DMS53 (cell line): ENCODE data around the gene NRGN.

Experiments used
- DNase-seq: peaks from one replicate; lab custom pipeline; 2025; lab: John Stamatoyannopoulos, UW

The NRGN gene

DNA sequence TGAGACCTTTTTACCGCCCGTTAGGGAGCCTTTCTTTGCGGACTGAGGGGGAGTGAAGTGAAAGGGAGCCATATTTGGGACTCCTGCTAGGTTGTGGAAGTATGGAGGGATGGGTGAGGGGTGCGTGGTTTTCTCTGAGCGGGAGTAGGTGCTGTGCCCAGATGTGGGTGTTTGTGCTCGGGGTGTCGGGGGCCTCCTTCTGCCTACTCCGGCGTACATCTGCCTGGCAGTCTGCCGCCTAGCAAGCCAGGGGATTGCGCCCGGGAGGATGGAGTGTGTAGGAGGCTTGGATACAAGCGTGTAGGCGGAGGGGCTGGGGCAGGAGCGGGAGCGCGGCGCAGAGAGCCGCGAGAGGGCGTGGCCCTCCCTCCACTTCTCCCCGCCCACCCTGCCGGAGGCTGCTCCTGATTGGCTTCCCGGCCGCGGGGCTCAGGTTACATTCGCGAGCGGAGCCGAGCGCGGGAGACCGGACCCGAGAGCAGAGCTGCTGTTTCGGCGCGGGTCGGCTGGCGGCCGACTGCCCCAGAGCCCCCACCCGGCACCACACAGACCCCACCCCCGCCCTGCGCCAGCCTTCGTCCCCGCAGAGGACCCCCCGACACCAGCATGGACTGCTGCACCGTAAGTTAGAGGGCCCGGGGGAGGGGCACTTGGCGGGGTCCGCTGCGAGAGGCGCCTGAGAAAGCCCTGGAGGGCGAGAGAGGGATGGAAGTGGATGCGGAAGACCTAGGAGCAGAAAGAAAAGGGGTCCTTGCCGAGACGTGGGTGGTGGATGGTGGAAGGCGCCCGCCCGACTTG lies at the start of gene NRGN:
TSS of gene NRGN (plus strand) at position 464 of the 798 bp plus-strand sequence. CDS start at position 607, 143 bp downstream.
- peak; percentile 97 for DNase-seq

DNA sequence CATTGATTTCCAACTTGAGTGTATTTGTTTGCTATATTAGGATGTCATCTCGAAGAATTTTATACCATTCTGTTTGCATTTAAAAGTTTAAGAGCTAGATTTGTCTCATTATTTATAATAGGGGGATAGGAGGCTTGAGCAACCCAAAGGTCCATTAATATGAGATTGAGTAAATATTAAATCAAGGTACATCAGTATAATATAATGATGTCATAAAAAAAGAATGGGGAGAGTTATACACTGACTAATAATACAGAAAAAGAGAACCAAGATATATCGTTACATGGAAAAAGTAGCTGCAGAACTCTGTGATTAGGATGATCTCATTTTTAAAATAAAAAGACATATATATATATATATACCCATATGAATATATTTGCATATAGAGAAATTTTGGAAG lies 46.6 kb upstream of the NRGN start:
- no peak for DNase-seq

DNA sequence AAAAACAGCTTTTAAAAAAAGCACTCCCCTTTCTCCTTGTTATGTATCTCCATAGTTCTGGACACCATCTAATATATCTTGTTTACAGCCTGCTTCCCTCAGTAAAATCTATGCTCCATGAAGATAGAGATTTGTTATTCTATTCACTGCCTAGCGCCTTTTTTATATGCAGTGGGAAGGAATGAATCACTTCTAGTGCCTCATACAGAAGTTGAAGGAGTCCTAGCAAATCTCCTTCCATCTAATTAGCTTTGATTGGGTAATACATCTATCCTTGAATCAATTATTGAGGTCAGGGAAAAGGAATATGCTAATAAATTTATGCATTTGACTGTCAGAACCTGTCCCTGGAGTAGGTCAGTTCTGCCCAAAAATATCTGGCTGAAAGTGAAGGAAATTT lies 40.2 kb upstream of the NRGN start:
- DNase-seq: no peak

DNA sequence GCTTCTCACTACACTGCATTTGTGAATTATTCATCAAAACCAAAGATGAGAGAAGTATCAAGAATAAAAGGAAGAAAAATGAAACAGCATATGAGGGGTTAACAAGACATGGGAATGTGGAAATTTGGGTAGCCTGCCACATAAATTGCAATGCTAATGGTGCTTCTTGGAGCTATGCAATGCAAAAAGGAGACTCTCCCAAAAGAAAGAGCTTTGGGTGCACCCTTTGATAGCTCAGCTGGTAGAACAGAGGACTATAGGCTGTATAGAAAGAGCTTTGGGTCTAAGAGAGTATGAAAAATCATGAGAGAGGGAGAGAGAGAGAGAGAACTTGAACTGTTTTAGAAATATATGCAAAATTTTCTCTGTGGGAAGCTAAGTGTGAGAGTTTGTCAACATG lies 39.7 kb upstream of the NRGN start:
- DNase-seq: no peak

DNA sequence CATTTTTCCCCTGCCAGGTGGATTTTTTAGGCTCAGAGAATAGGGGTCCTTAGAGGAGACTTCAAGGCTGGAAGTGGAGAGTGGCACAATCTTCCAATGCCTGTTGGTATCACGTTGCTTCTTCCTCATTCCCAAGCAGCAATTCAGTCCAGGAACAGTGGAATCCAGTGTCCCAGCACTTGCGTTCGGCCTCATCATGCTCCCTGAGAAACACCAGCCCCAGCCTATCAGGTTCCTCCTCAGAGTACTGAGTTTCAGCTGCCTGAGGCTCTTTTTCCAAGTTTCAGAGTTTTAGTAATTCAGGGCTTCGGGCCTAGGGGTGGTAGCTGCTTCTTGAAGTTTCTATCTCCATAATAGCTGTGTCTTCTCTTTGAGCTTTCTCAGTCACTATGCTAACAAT lies 31.9 kb upstream of the NRGN start:
- DNase-seq: no peak

DNA sequence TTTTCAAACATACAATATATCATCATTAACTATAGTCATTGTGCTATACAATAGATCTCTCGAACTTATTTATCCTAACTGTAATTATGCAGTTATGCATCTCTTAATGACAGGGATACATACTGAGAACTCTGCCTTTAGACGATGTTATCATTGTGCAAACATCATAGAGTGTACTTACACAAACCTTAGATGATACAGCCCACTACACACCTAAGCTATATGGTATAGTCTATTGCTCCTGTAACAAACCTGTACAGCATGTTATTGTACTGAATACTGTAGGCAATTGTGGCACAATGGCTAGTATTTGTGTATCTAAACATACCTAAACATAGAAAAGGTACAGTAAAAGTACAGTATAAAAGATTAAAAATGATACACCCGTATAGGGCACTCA lies 27.4 kb upstream of the NRGN start:
- no peak for DNase-seq

DNA sequence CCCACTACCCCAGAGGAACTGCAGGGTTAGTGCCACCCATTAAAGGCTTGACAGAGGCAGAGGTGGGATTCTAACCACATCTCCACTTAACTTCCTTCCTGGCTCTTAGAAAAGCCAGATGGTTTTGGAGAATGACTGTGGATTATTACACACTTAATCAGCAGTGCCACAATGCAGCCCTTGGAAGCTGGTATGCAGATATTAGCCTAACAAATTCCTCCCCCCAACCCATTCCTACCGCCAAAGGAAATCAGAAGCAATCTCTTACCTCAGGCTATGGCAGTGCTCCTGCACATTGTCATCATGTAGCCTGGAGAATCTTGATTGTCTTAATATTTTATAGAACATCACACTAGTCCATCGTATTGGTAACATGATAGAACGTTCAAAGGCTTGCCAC lies 23.2 kb upstream of the NRGN start:
- DNase-seq: no peak

DNA sequence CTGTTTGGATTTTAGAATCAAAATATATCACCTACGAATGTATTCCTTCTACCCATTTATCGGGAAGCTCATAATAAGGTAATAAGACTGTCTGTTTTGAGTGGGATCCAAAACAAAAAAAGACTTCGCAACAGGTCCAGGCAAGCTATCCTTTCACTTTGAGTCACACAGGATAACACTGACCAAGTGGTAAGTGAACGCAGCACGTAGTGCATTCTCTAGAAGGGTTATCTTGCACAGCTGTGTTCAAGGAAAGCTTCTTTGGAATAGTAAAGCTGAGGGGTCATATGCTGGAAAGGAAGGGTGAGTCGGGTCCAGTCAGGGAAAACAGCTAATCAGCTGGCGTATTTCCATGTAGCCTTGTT lies 22.3 kb upstream of the NRGN start:
- no peak for DNase-seq

DNA sequence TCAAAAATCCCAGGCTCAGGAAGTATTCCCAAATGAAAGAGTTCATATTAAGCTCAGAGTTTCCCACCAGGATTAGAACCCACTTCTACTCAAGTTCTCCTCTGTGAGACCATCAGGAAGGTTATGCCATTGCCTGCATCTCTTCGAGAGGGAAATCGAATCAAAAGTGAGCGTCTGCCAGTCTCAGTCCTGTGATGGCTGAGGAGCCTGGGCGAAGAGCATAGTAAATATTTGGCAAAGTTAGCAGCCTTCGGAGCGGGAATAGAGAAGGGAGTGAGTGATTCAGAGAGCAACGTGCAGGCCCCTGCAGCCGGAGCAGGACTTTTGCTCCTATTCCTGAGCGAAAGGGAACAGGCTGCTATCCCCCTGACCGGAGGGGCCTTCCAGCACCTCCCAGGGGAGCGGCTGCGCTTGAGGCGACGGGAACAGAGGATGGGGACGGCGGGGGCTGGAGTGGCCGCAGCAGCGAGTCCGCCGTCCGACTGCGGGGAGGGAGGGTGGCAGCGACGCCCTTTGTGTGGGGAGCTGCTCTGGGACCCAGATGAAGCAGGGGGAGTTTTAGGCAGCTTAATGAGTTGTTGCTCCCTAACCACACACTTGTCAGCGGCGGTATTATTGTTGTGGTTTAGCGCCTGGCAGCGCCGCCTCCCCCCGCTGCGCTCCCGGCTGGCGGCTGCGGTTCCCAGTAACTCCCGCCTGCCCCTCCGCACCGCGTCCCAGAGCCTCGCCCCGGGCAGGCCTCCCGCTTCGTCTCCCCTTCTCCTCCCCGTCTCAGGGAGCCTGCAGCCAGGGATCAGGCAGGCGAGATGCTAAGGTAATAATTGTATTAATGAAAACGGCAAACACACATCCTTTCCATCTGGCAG lies 21.7 kb upstream of the NRGN start:
- DNase-seq: peak; percentile 64

DNA sequence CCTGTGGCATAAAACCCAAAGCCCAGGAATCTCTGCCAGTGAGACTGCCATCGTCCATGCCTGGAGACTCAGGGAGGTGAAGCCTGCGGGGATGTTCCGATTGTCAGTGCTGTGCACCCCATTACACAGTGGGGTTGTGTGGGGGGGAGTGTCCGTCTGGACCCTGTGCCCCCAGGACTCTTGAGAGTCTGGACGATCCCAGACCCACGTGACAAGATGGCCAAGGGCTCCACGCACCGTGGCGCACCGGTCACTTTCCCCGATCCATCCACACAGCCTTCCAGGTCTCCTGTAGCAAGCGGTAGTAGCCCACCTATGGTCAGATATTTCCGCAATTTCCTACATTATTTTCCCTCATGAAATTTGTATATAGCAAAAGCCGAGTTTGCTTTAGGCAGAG lies 20.9 kb upstream of the NRGN start:
- DNase-seq: no peak

DNA sequence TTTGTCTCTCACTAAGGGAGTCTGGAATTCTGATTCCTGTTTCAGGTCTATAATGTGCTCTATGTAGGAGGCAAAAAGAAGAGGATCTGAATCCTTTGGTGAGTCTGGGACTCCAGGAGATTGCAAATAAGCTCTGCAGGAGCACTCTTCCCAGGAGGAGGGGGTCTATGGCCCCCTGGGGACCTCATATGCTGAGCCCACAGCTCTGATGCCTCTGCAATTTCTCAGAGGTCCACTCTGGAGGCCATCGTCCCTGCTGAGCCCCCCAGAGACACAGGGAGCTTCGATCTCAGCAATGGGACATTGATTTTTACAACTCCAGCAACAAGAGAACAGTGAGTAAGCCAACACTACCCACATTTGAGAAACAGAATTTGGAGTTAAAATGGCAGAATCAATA lies 20.2 kb upstream of the NRGN start:
- DNase-seq: no peak

DNA sequence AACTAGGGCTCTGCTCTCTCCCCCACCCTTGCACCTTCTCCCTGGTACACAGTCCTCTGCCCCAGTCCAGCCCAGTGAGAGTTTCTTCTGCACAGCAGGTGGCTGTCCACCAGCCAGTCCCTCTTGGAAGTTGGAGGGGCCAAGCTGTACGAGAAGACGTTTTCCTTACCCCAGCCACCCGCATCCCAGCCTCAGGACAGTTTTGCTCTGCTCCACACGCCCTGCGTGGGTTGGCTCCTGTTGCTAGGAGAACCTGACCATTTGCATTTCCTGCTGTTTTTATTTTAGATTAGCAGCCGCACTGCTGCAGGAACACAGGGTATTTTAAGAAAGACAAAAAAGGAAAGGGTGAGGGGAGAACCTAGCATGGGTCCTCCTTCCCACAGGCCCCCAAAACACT lies 17.6 kb upstream of the NRGN start:
- DNase-seq: no peak

DNA sequence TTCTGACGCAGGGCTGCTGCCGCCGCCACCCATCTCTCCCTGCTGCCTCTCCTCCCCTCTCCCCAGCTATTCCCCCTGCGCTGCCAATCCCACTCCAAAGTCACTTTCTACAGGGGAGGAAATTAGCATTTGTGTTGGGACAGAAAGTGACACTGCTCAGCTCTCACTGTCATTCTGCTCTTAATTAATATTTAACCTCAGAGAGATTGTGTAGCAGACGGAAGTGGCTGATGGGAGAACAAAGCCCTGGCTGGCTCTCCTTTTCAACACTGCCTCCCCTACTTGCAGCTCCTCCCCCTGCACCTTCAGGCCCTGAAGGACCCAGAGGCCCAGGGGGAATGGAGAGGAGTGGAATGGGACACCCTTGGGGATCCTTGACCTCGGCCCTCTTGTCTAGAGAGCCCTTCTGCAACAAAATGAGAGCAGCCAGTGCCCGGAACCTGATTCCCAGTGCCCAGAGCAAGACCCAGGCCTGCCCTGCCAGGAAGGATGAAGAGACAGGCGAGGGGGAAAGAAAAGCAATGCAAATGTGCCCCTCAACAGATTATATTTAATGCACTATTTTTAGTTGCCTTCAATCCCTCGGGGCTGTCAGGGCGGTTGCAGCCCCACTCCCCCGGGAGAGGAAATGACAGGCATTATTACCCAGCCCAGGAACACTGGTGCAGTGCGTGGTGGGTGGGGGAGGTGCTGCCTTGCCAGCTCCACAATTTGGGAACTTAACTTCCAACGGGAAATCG lies 14.6 kb upstream of the NRGN start:
- peak; percentile 93 for DNase-seq

DNA sequence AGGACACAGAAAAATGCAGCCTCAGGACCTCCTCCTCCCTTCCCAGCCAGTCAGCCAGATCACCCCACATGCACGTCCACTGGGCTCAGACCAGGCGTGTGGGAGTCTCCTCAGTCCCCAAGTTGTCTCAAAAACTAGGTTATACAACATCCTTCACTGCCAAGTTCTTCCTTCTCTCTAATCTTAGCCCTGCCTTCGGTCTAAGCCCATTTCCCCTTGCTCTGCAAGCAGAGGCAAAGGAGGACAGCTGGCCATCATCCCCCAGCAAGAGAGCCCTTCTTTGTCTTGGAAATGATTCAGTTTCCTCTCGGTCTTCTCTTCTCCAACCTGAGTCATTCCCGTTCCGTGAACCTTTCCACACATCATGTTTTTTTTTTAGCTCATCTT lies 14.0 kb upstream of the NRGN start:
- DNase-seq: peak; percentile 36

DNA sequence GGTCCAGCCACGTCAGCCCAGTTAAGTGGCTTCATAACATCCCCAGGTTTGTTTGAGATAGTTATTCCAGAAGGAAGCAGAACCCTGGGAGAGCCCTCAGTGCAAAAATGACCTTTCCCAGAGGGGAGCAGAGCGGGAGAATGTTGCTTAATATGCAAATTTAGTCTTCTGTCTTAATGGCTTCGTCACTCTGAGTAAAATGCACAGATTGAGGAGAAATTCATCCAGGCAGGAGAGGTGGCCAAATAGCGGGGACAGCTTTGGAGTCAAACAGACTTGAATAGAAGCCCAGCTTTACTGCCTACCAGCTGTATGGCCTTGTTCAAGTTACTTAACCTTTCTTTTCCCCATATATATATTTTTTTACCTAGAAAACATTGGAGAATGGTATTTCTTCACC lies 12.3 kb upstream of the NRGN start:
- no peak for DNase-seq

DNA sequence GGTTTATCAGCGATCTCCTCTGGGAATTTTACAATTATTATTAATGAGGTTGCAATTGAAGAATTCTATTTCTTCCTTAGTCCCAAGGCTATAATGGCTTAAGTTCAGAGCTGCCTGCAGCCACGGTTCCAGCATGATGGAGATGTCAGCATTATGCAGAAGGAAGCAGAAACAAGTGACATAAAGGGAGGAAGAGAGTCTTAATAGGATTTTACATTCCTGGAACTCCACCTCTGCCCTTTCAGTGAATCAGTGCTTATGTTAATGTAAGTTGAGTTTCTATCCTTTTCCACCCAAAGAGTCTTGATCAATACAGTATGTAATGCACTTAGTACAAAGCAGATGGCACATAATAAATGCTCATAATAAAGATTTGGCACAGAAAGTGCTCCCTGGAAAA lies 11.6 kb upstream of the NRGN start:
- DNase-seq: no peak

DNA sequence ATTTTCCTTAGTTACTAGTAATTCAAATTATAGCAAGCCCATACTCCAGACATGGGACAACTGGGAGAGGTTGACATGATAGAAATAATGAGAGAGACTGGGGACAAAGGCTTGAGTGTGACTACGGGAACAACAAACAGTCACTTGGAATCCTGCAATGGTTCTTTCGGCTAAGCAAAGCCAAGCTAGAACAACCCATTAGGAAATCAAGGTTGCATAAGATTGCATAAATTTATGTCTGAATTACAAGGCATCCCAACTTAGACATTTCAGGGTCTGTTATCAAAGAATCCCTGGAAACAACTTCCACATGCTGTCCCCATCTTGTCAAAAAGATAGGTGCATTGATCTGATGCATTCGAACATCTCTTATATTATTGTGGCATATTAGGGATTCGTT lies 10.2 kb upstream of the NRGN start:
- no peak for DNase-seq

DNA sequence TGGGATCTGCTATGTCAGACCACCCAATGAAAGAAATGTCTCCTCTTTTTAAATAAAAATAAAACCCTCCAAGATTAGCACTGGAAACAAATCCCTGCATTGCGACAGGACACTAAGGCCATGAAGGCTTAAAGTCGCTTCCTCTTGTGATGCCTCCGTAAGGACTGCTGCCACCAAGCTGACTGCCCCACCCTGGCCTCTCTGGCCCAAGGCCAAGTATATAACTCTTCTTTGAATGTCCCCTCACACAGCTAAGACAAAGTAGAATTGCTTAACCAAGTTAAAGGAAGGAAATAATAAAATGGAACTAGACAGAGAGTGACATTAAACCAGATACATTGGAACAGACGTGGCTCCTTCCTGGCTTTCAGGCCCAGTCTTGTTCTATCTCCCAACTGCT lies 7.5 kb upstream of the NRGN start:
- no peak for DNase-seq

DNA sequence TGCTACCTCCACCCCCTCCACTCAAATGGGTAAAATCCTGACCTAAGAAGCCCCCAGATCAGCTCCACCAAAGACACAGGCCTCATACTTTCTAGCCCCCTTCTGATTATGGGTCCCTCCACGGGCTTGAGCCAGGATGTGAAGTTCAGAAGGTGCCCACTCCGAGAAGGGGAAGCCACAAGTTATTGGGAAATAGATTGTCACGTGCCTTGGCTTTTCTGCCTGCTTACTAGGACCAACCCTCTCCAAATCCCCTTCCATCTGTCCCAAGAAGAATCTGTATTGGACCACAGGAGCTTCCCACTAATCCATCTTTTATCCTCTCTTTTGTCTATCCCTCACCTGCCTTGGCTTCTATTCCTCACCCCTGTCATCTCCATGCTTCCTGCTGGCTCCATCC lies 3.0 kb upstream of the NRGN start:
- DNase-seq: no peak

DNA sequence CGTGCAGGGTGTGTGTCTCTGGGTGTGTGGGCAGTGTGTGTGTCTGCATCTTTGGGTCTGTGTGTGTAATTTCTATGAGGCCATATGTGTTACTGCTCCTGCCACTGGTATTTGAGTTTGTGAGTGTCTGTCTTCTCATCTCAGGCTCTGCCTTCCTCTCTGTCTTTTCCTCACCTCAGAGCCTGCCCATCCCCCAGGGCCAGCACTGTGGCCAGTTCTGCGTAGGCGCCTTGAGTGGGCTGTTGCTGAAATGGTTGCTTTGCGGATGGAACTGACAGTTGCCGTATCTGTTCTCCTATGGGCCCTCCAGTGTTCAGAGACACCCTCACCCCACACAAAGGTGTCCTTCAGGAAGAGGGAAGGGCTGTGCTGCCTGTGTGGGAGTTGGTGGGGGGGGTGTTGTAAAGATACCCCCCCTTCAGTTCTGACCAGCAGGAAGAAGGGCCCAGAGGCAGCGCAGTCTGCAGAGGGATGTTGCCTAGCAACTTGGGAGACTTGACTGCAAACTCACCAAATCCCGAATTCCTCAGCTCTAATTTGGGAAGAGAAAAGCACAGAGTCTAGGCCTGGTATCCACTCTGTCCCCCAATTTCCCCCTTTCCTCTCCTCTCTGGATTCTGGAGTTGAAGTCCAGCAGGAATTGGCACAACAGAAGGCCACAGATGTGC lies 2.0 kb upstream of the NRGN start:
- no peak for DNase-seq

DNA sequence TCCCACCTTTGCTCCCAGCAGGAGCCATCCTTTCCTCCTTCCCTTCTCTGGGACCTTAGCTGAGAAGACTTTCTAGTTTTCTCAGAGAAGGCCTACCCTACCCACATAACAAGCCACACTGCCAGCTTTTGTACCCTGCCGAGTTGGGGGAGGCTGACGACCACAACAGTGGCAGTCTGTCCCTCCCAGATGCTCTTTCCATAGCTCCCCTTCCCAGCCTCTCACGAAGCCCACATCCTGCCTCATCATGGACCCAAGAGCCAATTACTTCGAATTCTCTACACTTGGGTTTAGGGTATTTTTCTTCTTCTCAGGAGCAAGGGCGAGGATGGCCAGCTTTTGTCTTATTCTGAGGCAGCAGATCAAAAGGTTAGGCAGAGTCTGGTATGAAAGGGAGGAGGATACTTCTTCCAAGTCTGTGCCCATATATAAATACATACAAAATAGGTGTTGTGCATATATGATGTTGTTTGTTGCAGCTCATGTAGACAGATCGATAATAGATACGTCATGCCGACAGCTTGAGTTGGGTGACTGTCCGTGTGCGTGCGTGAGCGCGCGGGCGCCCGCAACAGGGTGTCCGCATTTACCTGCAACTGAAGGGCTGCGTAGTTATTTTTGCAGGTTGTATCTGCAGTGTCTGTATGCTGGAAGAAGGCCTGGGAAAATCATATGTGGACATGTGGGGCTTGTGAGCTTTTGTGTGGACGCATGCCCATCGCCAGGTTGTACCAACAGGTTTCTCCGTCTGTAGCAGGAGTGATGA lies 846 bp upstream of the NRGN start:
- peak; percentile 44 for DNase-seq
